ENCODE data around the gene NQO2. TPM values are rescaled to one million over a fixed set of nuclear protein-coding genes. Genes with fewer than 3 reads are reported as not detected.

The NQO2 gene
- total and polyA plus RNA-seq, 2 of the 13 experiments (the other 11 are each of a cell fraction or from before 2014, with no cell fraction given): 32.2 to 56.5 TPM

GRCh38 chr6:2988426-2989331, 11.0 kb upstream of the NQO2 start (continued):
- TF ChIP-seq, protein P1, sequence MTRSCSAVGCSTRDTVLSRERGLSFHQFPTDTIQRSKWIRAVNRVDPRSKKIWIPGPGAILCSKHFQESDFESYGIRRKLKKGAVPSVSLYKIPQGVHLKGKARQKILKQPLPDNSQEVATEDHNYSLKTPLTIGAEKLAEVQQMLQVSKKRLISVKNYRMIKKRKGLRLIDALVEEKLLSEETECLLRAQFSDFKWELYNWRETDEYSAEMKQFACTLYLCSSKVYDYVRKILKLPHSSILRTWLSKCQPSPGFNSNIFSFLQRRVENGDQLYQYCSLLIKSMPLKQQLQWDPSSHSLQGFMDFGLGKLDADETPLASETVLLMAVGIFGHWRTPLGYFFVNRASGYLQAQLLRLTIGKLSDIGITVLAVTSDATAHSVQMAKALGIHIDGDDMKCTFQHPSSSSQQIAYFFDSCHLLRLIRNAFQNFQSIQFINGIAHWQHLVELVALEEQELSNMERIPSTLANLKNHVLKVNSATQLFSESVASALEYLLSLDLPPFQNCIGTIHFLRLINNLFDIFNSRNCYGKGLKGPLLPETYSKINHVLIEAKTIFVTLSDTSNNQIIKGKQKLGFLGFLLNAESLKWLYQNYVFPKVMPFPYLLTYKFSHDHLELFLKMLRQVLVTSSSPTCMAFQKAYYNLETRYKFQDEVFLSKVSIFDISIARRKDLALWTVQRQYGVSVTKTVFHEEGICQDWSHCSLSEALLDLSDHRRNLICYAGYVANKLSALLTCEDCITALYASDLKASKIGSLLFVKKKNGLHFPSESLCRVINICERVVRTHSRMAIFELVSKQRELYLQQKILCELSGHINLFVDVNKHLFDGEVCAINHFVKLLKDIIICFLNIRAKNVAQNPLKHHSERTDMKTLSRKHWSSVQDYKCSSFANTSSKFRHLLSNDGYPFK (CRISPR knock-in tag; IDR thresholded peaks at IDR 0.05; ENCODE audit: borderline replicate concordance): peak; percentile 85; the same call in 1 of the 2 replicates
- TF ChIP-seq ZNF747 (CRISPR knock-in tag; IDR thresholded peaks at IDR 0.05; ENCODE audit: borderline replicate concordance) (peak; percentile 95), RXRB (CRISPR knock-in tag; IDR thresholded peaks at IDR 0.05; ENCODE audit: borderline replicate concordance) (peak; percentile 73; the same call in 1 of the 2 replicates), IRX3 (CRISPR knock-in tag; IDR thresholded peaks at IDR 0.05; ENCODE audit: borderline replicate concordance, low read depth) (peak; percentile 96), ZNF317 (CRISPR knock-in tag; IDR thresholded peaks at IDR 0.05) (peak; percentile 67; the same call in 1 of the 2 replicates), ZNF260 (CRISPR knock-in tag; IDR thresholded peaks at IDR 0.05; ENCODE audit: borderline replicate concordance, low read depth) (peak; percentile 91; the same call in 1 of the 2 replicates), SPEN (CRISPR knock-in tag; IDR thresholded peaks at IDR 0.05; ENCODE audit: low read depth) (peak; percentile 80), HBP1 (CRISPR knock-in tag; IDR thresholded peaks at IDR 0.05; ENCODE audit: low read depth) (peak; percentile 26), ZBTB20 (CRISPR knock-in tag; IDR thresholded peaks at IDR 0.05; ENCODE audit: borderline replicate concordance, low read depth) (peak; percentile 74), ATF4 (CRISPR knock-in tag; IDR thresholded peaks at IDR 0.05) (peak in 1 of 2 experiments; percentile 51; a peak in 1 of 4 replicates), ZMYM3 (CRISPR knock-in tag; IDR thresholded peaks at IDR 0.05) (peak; percentile 65), ZNF792 (CRISPR knock-in tag; IDR thresholded peaks at IDR 0.05) (peak; percentile 48), JARID2 (CRISPR knock-in tag; IDR thresholded peaks at IDR 0.05; ENCODE audit: insufficient replicate concordance) (no peak), RBM39 (IDR thresholded peaks at IDR 0.05; ENCODE audit: low read depth, low read length, poor library complexity, severe bottlenecking) (peak; percentile 98), ZNF580 (CRISPR knock-in tag; IDR thresholded peaks at IDR 0.05; ENCODE audit: borderline replicate concordance, low read depth) (no peak), ZFP37 (CRISPR knock-in tag; IDR thresholded peaks at IDR 0.05; ENCODE audit: borderline replicate concordance) (peak; percentile 85; the same call in 1 of the 2 replicates), ZNF160 (CRISPR knock-in tag; IDR thresholded peaks at IDR 0.05) (no peak; the same call in 1 of the 2 replicates), RARA (CRISPR knock-in tag; IDR thresholded peaks at IDR 0.05) (peak; percentile 80)
- TF ChIP-seq, protein P2, sequence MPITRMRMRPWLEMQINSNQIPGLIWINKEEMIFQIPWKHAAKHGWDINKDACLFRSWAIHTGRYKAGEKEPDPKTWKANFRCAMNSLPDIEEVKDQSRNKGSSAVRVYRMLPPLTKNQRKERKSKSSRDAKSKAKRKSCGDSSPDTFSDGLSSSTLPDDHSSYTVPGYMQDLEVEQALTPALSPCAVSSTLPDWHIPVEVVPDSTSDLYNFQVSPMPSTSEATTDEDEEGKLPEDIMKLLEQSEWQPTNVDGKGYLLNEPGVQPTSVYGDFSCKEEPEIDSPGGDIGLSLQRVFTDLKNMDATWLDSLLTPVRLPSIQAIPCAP (CRISPR knock-in tag; IDR thresholded peaks at IDR 0.05; ENCODE audit: low read depth): 0 out of 2 replicates have a peak, but pooled peaks have one; percentile 23
